Liver (tissue), 9 donors: ENCODE results near the gene TUBGCP6. TPM values are rescaled to one million over a fixed set of nuclear protein-coding genes. Genes with fewer than 3 reads are reported as not detected.

Experiments
- DNase-seq: peaks from one replicate; pipeline ENCODE4 v3.0.0-alpha.2; 2017; ENCODE audit warnings: low spot score
- H3K27ac ChIP-seq, 2 donors: one replicate each; pipeline ENCODE4 v1.7.0; 2013; ENCODE audit warnings: inconsistent platforms in 2 of 2, low read length in 2 of 2, control low read depth in 1 of 2, low read depth in 1 of 2, mild to moderate bottlenecking in 1 of 2
- H3K27me3 ChIP-seq, 4 donors: one replicate each; pipeline versions ENCODE4 v1.6.1 to v1.7.0; 2013; ENCODE audit warnings: low read length in 3 of 4, inconsistent platforms in 1 of 4, mild to moderate bottlenecking in 1 of 4, moderate library complexity in 1 of 4; ENCODE audit not compliant: control insufficient read depth in 4 of 4, insufficient read depth in 4 of 4
- H3K36me3 ChIP-seq, 4 donors: one replicate each; pipeline versions ENCODE4 v1.6.1 to v1.7.0; 2013; ENCODE audit warnings: low read length in 3 of 4, mild to moderate bottlenecking in 3 of 4, low read depth in 1 of 4, moderate library complexity in 1 of 4; ENCODE audit not compliant: control insufficient read depth in 4 of 4, insufficient read depth in 3 of 4
- H3K4me1 ChIP-seq, 4 donors: one replicate each; pipeline versions ENCODE4 v1.6.1 to v1.7.0; 2013; ENCODE audit warnings: low read length in 3 of 4, mild to moderate bottlenecking in 3 of 4, moderate library complexity in 1 of 4; ENCODE audit not compliant: control insufficient read depth in 4 of 4, insufficient read depth in 4 of 4
- H3K4me3 ChIP-seq, 3 donors: one replicate each; pipeline versions ENCODE4 v1.6.1 to v1.7.0; 2013; ENCODE audit warnings: low read length in 3 of 3, control low read depth in 1 of 3, low read depth in 1 of 3, mild to moderate bottlenecking in 1 of 3
- H3K9ac ChIP-seq, 2 donors: one replicate each; pipeline ENCODE4 v1.7.0; 2013; ENCODE audit warnings: low read length in 2 of 2, mild to moderate bottlenecking in 2 of 2, moderate library complexity in 2 of 2, control low read depth in 1 of 2, low read depth in 1 of 2
- H3K9me3 ChIP-seq, 4 donors: one replicate each; pipeline versions ENCODE4 v1.6.1 to v1.7.0; 2013; ENCODE audit warnings: low read length in 3 of 4; ENCODE audit not compliant: control insufficient read depth in 4 of 4
- ATF3 ChIP-seq: IDR thresholded peaks from 2 replicates; pipeline ENCODE4 v1.6.1; 2016; ENCODE audit warnings: antibody characterized with exemption
- CTCF ChIP-seq: fragments of 150-350 bp; IDR thresholded peaks from 2 replicates; pipeline ENCODE4 v1.5.1; 2017; ENCODE audit warnings: improper control_type of control experiment, low read depth, low read length; ENCODE audit not compliant: missing input control
- FOXA1 ChIP-seq: IDR thresholded peaks from 2 replicates; pipeline ENCODE4 v1.6.1; 2016; ENCODE audit warnings: antibody characterized with exemption
- FOXA2 ChIP-seq: IDR thresholded peaks from 2 replicates; pipeline ENCODE4 v1.6.1; 2016; ENCODE audit warnings: antibody characterized with exemption
- GABPA ChIP-seq, 2 donors: IDR thresholded peaks in 1 of 2; conservative IDR thresholded peaks in 1 of 2; 2 replicates each; pipeline ENCODE4 v1.6.1; 2016; ENCODE audit warnings: antibody characterized with exemption in 2 of 2, mild to moderate bottlenecking in 1 of 2, moderate library complexity in 1 of 2
- HNF4A ChIP-seq, 2 donors: conservative IDR thresholded peaks; 2 replicates each; pipeline ENCODE4 v1.6.1; 2016; ENCODE audit warnings: antibody characterized with exemption in 2 of 2, mild to moderate bottlenecking in 2 of 2
- HNF4G ChIP-seq: IDR thresholded peaks from 2 replicates; pipeline ENCODE4 v1.6.1; 2016; ENCODE audit warnings: antibody characterized with exemption
- JUND ChIP-seq, 2 donors: IDR thresholded peaks; 2 replicates each; pipeline ENCODE4 v1.6.1; 2016; ENCODE audit warnings: antibody characterized with exemption in 2 of 2
- MAX ChIP-seq: IDR thresholded peaks from 2 replicates; pipeline ENCODE4 v1.6.1; 2016; ENCODE audit warnings: antibody characterized with exemption
- NR2F2 ChIP-seq: IDR thresholded peaks from 2 replicates; pipeline ENCODE4 v1.6.1; 2016; ENCODE audit warnings: antibody characterized with exemption
- RAD21 ChIP-seq, 2 donors: IDR thresholded peaks; 2 replicates each; pipeline ENCODE4 v1.6.1; 2016; ENCODE audit warnings: antibody characterized with exemption in 2 of 2, mild to moderate bottlenecking in 2 of 2
- REST ChIP-seq: IDR thresholded peaks from 2 replicates; pipeline ENCODE4 v1.6.1; 2016; ENCODE audit warnings: antibody characterized with exemption, mild to moderate bottlenecking
- RXRA ChIP-seq, 2 donors: IDR thresholded peaks; 2 replicates each; pipeline ENCODE4 v1.6.1; 2017 to 2018; ENCODE audit warnings: antibody characterized with exemption in 2 of 2, mild to moderate bottlenecking in 1 of 2
- SP1 ChIP-seq: IDR thresholded peaks from 2 replicates; pipeline ENCODE4 v1.6.1; 2018; ENCODE audit warnings: antibody characterized with exemption, mild to moderate bottlenecking
- YY1 ChIP-seq: IDR thresholded peaks from 2 replicates; pipeline ENCODE4 v1.6.1; 2016; ENCODE audit warnings: antibody characterized with exemption, mild to moderate bottlenecking
- ZBTB33 ChIP-seq: IDR thresholded peaks from 2 replicates; pipeline ENCODE4 v1.6.1; 2016; ENCODE audit warnings: antibody characterized with exemption
- WGBS: extraction: QIAGEN DNeasy Blood & Tissue Kit; methylation state at CpG from one replicate; pipeline ENCODE4 v1.1.7; 2013; 5-methylcytosine and 5-hydroxymethylcytosine counted together
- polyA plus RNA-seq, 2 donors: library from polyadenylated mRNA; stranded (reverse) in 1 of 2; unstranded in 1 of 2; fragments of 200-250 nt in 1 of 2; fragments of >200 nt in 1 of 2; fragmentation: Nextera tagmentation in 1 of 2; extraction: Ambion mirVana in 1 of 2; gene quantifications; one replicate each; pipeline versions ENCODE4 v1.2.1 to v1.2.3, GENCODE V29; 2013 to 2015
- total RNA-seq, 2 donors: library from RNA; depleted of rRNA; stranded (reverse); fragments of >200 nt; gene quantifications; one replicate each; pipeline ENCODE4 v1.2.3, GENCODE V29; 2014
- donor health status: healthy.
- donor health status: healthy.
- donor health status: healthy.
- donor health status: healthy.
- donor health status: healthy.

The TUBGCP6 gene
- total and polyA plus RNA-seq, 4 donors, result 9.3 to 31.7 (median 16.4) TPM

GRCh38 chr22:50248196-50249081, 3.6 kb upstream of the TUBGCP6 start:
- no peak for DNase-seq
- no peak for TF ChIP-seq REST
- TF ChIP-seq HNF4G, result no peak
- no peak for TF ChIP-seq ZBTB33
- TF ChIP-seq MAX, result no peak
- no peak for TF ChIP-seq GABPA (IDR thresholded peaks at IDR 0.05 in 1 of 2, conservative IDR thresholded peaks at IDR 0.05 in 1 of 2)
- TF ChIP-seq FOXA1, result no peak
- TF ChIP-seq YY1, result no peak
- no peak for TF ChIP-seq NR2F2
- no peak for TF ChIP-seq RXRA (IDR thresholded peaks at IDR 0.05)
- no peak for TF ChIP-seq HNF4A (conservative IDR thresholded peaks at IDR 0.05)
- TF ChIP-seq FOXA2, result no peak
- TF ChIP-seq CTCF, result no peak
- Histone ChIP-seq H3K4me3 (no peak overlapping the region), H3K9ac (no peak overlapping the region), H3K36me3 (peaks cover 0 to 4% (median 2%) of the 10 kb centered on the region in 4 donors), H3K9me3 (no peaks in the 10 kb centered on the region), H3K27me3 (no peaks in the 10 kb centered on the region), H3K27ac (no peak overlapping the region), H3K4me1 (peaks cover 10 to 63% (median 43%) of the 10 kb centered on the region in 4 donors)
- WGBS, result 90% methylated on average over 29 of the region's 29 CpGs

- peaks cover 11 to 70% (median 49%) of the 10 kb centered on the region in 4 donors for H3K4me1 ChIP-seq
- H3K9me3 ChIP-seq, result no peaks in the 10 kb centered on the region
- no peak overlapping the region for H3K9ac ChIP-seq
- 60% methylated on average over 16 of the region's 16 CpGs for WGBS
- TF ChIP-seq RAD21 (IDR thresholded peaks at IDR 0.05), result no peak
- TF ChIP-seq MAX, result no peak
- TF ChIP-seq ATF3, result no peak
- no peak for TF ChIP-seq ZBTB33
- no peak for TF ChIP-seq RXRA (IDR thresholded peaks at IDR 0.05)
- no peak for TF ChIP-seq HNF4A (conservative IDR thresholded peaks at IDR 0.05)
- no peak for TF ChIP-seq HNF4G
- no peak for TF ChIP-seq CTCF
- no peak for TF ChIP-seq GABPA (IDR thresholded peaks at IDR 0.05 in 1 of 2, conservative IDR thresholded peaks at IDR 0.05 in 1 of 2)
- no peak for TF ChIP-seq JUND (IDR thresholded peaks at IDR 0.05)
- no peak for TF ChIP-seq SP1
- no peak for TF ChIP-seq NR2F2
- DNase-seq, result no peak
- H3K4me3 ChIP-seq, result no peak overlapping the region
- no peaks in the 10 kb centered on the region for H3K27me3 ChIP-seq
- H3K36me3 ChIP-seq, result peaks cover 0 to 4% (median 2%) of the 10 kb centered on the region in 4 donors
- no peak overlapping the region for H3K27ac ChIP-seq
Measured at GRCh38 chr22:50247748-50248147, 2.9 kb upstream of the TUBGCP6 start.
